Measurements from ENCODE around the gene OSBPL5.

OSBPL5 gene

GRCh38 chr11:3137486-3138177, 27.5 kb downstream of the OSBPL5 start:
- Histone ChIP-seq H3K36me3 (no peaks in the 10 kb centered on the region), H3K27me3 (no peaks in the 10 kb centered on the region), H3K4me1 (ENCODE audit: control insufficient read depth in 1 of 2, insufficient read depth in 1 of 2, low read depth in 1 of 2, low read length in 1 of 2) (peaks cover 37 to 40% of the 10 kb centered on the region in 2 experiments), H3K27ac (no peak overlapping the region), H3K9me3 (no peaks in the 10 kb centered on the region), H3K4me3 (ENCODE audit: low read depth in 1 of 2, low read length in 1 of 2) (no peak overlapping the region)
- no peak for TF ChIP-seq CTCF (IDR thresholded peaks at IDR 0.05)

GRCh38 chr11:3136546-3137455, 28.3 kb downstream of the OSBPL5 start:
- Histone ChIP-seq H3K36me3 (no peaks in the 10 kb centered on the region), H3K4me1 (ENCODE audit: control insufficient read depth in 1 of 2, insufficient read depth in 1 of 2, low read depth in 1 of 2, low read length in 1 of 2) (peaks cover 32 to 33% of the 10 kb centered on the region in 2 experiments), H3K27ac (no peak overlapping the region), H3K9me3 (no peaks in the 10 kb centered on the region), H3K4me3 (ENCODE audit: low read depth in 1 of 2, low read length in 1 of 2) (no peak overlapping the region), H3K27me3 (no peaks in the 10 kb centered on the region)
- no peak for TF ChIP-seq CTCF (IDR thresholded peaks at IDR 0.05)

- no peak for TF ChIP-seq CTCF (IDR thresholded peaks at IDR 0.05)
- H3K4me3 ChIP-seq (ENCODE audit: low read depth in 1 of 2, low read length in 1 of 2), result no peak overlapping the region
- no peaks in the 10 kb centered on the region for H3K36me3 ChIP-seq
- H3K9me3 ChIP-seq, result no peaks in the 10 kb centered on the region
- no peak overlapping the region for H3K27ac ChIP-seq
- H3K4me1 ChIP-seq (ENCODE audit: control insufficient read depth in 1 of 2, insufficient read depth in 1 of 2, low read depth in 1 of 2, low read length in 1 of 2), result peaks cover 32 to 33% of the 10 kb centered on the region in 2 experiments
- H3K27me3 ChIP-seq, result no peaks in the 10 kb centered on the region
These were observed 29.3 kb downstream of the OSBPL5 start for GRCh38 chr11:3135481-3136440.

- peaks cover 32 to 33% of the 10 kb centered on the region in 2 experiments for H3K4me1 ChIP-seq (ENCODE audit: control insufficient read depth in 1 of 2, insufficient read depth in 1 of 2, low read depth in 1 of 2, low read length in 1 of 2)
- H3K4me3 ChIP-seq (ENCODE audit: low read depth in 1 of 2, low read length in 1 of 2), result no peak overlapping the region
- H3K27me3 ChIP-seq, result no peaks in the 10 kb centered on the region
- no peak for TF ChIP-seq CTCF (IDR thresholded peaks at IDR 0.05)
- H3K36me3 ChIP-seq, result no peaks in the 10 kb centered on the region
- no peak overlapping the region for H3K27ac ChIP-seq
- H3K9me3 ChIP-seq, result no peaks in the 10 kb centered on the region
These were observed 30.2 kb downstream of the OSBPL5 start for GRCh38 chr11:3134651-3135480.

Data from neutrophil (primary cell).